ENCODE measurements around the gene SOS2. TPM values are rescaled to one million over a fixed set of nuclear protein-coding genes. Genes with fewer than 3 reads are reported as not detected.

The SOS2 gene
- polyA plus RNA-seq, 3 donors, result 9.3 to 24.3 (median 12.0) TPM

GRCh38 chr14:50260511-50260910 lies 29.1 kb upstream of the SOS2 start:
- Histone ChIP-seq H3K79me2 (ENCODE audit: insufficient read depth, low read length) (no peaks in the 10 kb centered on the region), H3K4me1 (ENCODE audit: control insufficient read depth in 1 of 2, insufficient read depth in 2 of 2, low read length in 2 of 2) (no peaks in the 10 kb centered on the region), H3K27ac (ENCODE audit: low read depth in 1 of 2, low read length in 2 of 2) (no peak overlapping the region), H3K9me3 (replicated peaks in 1 of 2; ENCODE audit: control insufficient read depth in 1 of 2, insufficient read depth in 1 of 2, low read length in 2 of 2) (no peaks in the 10 kb centered on the region), H3K4me2 (replicated peaks; ENCODE audit: extremely low read depth, low read length, poor library complexity, severe bottlenecking) (no peak overlapping the region), H3K27me3 (ENCODE audit: control insufficient read depth in 2 of 2, insufficient read depth in 2 of 2, low read length in 2 of 2) (no peaks in the 10 kb centered on the region), H3K9ac (ENCODE audit: insufficient read depth, low read length, poor library complexity, severe bottlenecking) (no peak overlapping the region), H4K20me1 (ENCODE audit: insufficient read depth, low read length) (no peaks in the 10 kb centered on the region), H3K4me3 (replicated peaks in 1 of 3; ENCODE audit: low read depth in 2 of 3, low read length in 3 of 3) (no peak overlapping the region), H2AFZ (ENCODE audit: insufficient read depth, low read depth, low read length, poor library complexity, severe bottlenecking) (no peak overlapping the region), H3K36me3 (replicated peaks in 1 of 2; ENCODE audit: control insufficient read depth in 1 of 2, insufficient read depth in 2 of 2, low read length in 2 of 2) (no peaks in the 10 kb centered on the region)
- no peaks in the 10 kb centered on the region for H3K4me1 Mint-ChIP-seq
- no peaks in the 10 kb centered on the region for H3K27me3 Mint-ChIP-seq (ENCODE audit: low read depth in 3 of 3)
- no peak overlapping the region for H3K4me3 Mint-ChIP-seq
- peak; percentile 54 for TF ChIP-seq CTCF (IDR thresholded peaks at IDR 0.05)
- WGBS (ENCODE audit: insufficient coverage), result 67% methylated on average over 1 of the region's 3 CpGs
- intact Hi-C loops (cut with micrococcal nuclease), result loop anchor here in 1 of 2 donors (10.0 kb wide), 1 partner anchor 1316 kb away; no protein-coding TSS in a partner anchor
- H3K9me3 Mint-ChIP-seq, result no peaks in the 10 kb centered on the region
- peak; percentile 10 to 40 (median 16) for DNase-seq
- peak overlapping the region in 1 of 7 donors; percentile 27 for H3K27ac Mint-ChIP-seq
- H3K36me3 Mint-ChIP-seq, result no peaks in the 10 kb centered on the region

- no peaks in the 10 kb centered on the region for H3K4me1 Mint-ChIP-seq
- no peaks in the 10 kb centered on the region for H3K27me3 ChIP-seq (ENCODE audit: control insufficient read depth in 2 of 2, insufficient read depth in 2 of 2, low read length in 2 of 2)
- intact Hi-C loops (cut with micrococcal nuclease), result loop anchor here in 1 of 2 donors (10.0 kb wide), 1 partner anchor 1315 kb away; no protein-coding TSS in a partner anchor
- no peaks in the 10 kb centered on the region for H3K36me3 Mint-ChIP-seq
- no CpG with 5 or more reads among the region's 3 CpGs for WGBS (ENCODE audit: insufficient coverage)
- H3K9ac ChIP-seq (ENCODE audit: insufficient read depth, low read length, poor library complexity, severe bottlenecking), result no peak overlapping the region
- no peaks in the 10 kb centered on the region for H3K9me3 ChIP-seq (replicated peaks in 1 of 2; ENCODE audit: control insufficient read depth in 1 of 2, insufficient read depth in 1 of 2, low read length in 2 of 2)
- no peak overlapping the region for H3K27ac Mint-ChIP-seq
- no peaks in the 10 kb centered on the region for H3K79me2 ChIP-seq (ENCODE audit: insufficient read depth, low read length)
- H3K4me1 ChIP-seq (ENCODE audit: control insufficient read depth in 1 of 2, insufficient read depth in 2 of 2, low read length in 2 of 2), result no peaks in the 10 kb centered on the region
- H4K20me1 ChIP-seq (ENCODE audit: insufficient read depth, low read length), result no peaks in the 10 kb centered on the region
- H3K9me3 Mint-ChIP-seq, result no peaks in the 10 kb centered on the region
- H3K36me3 ChIP-seq (replicated peaks in 1 of 2; ENCODE audit: control insufficient read depth in 1 of 2, insufficient read depth in 2 of 2, low read length in 2 of 2), result no peaks in the 10 kb centered on the region
- no peak for DNase-seq
- TF ChIP-seq CTCF (IDR thresholded peaks at IDR 0.05), result no peak
- no peak overlapping the region for H3K27ac ChIP-seq (ENCODE audit: low read depth in 1 of 2, low read length in 2 of 2)
- no peak overlapping the region for H3K4me2 ChIP-seq (replicated peaks; ENCODE audit: extremely low read depth, low read length, poor library complexity, severe bottlenecking)
- no peaks in the 10 kb centered on the region for H3K27me3 Mint-ChIP-seq (ENCODE audit: low read depth in 3 of 3)
- no peak overlapping the region for H2AFZ ChIP-seq (ENCODE audit: insufficient read depth, low read depth, low read length, poor library complexity, severe bottlenecking)
- H3K4me3 ChIP-seq (replicated peaks in 1 of 3; ENCODE audit: low read depth in 2 of 3, low read length in 3 of 3), result no peak overlapping the region
- H3K4me3 Mint-ChIP-seq, result no peak overlapping the region
These were observed 28.7 kb upstream of the SOS2 start for GRCh38 chr14:50260072-50260471.

Measured in CD14-positive monocyte (primary cell).